Adrenal gland (tissue), 5 donors: ENCODE data around the gene MAP1B.

Experiments
- POLR2A ChIP-seq, 2 donors: fragments of 450-650 bp; IDR thresholded peaks; one replicate each; pipeline ENCODE4 v1.6.1; 2017; ENCODE audit warnings: antibody characterized with exemption in 2 of 2, mild to moderate bottlenecking in 2 of 2, moderate library complexity in 1 of 2
- TF ChIP-seq, protein P1 (sequence below), 6 experiments: fragments of 450-650 bp in 4 of 6; fragments of 200-600 bp in 2 of 6; sonication (generic) in 1 of 6; IDR thresholded peaks; 1 replicate in 5 of 6; 2 replicates in 1 of 6; pipeline versions ENCODE4 v1.5.1 to v1.8.0; 2016 to 2021; ENCODE audit warnings: antibody characterized with exemption in 6 of 6, mild to moderate bottlenecking in 2 of 6, moderate library complexity in 1 of 6
- donor health status: DM: no; HTN: no; CAD: no.

DNA sequence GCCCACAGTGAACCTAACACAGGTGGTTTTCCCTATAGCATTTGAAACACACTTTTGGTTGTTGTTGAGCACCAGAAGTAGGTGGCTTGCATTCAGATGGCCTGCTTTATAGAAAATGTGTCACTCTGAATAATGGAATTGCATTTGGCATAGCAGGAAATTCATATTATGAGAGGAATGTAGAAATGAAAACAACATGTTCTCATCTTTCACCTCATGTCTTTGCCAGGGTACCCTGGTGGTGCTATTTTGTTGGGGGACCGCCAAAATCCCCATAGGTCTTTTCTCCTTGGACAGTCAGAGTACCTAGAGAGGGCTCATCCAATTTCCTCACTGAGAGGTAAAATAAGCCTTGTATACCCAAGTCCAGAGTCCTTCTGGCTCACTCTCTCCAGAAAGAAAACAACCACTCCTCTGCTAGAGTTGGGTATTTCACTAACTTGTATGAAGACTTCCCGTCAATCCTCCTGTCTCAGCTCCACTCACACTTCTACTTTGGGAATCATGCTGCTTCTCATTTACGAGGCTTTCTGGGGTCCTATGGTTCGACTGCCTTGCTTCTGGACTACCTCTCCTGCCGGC is 145.4 kb downstream of the MAP1B start:
- TF ChIP-seq, protein P1, sequence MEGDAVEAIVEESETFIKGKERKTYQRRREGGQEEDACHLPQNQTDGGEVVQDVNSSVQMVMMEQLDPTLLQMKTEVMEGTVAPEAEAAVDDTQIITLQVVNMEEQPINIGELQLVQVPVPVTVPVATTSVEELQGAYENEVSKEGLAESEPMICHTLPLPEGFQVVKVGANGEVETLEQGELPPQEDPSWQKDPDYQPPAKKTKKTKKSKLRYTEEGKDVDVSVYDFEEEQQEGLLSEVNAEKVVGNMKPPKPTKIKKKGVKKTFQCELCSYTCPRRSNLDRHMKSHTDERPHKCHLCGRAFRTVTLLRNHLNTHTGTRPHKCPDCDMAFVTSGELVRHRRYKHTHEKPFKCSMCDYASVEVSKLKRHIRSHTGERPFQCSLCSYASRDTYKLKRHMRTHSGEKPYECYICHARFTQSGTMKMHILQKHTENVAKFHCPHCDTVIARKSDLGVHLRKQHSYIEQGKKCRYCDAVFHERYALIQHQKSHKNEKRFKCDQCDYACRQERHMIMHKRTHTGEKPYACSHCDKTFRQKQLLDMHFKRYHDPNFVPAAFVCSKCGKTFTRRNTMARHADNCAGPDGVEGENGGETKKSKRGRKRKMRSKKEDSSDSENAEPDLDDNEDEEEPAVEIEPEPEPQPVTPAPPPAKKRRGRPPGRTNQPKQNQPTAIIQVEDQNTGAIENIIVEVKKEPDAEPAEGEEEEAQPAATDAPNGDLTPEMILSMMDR (IDR thresholded peaks at IDR 0.05), result no peak
- TF ChIP-seq POLR2A (IDR thresholded peaks at IDR 0.05), result no peak
